ENCODE measurements around the gene LRRC34. TPM values are rescaled to one million over a fixed set of nuclear protein-coding genes. Genes with fewer than 3 reads are reported as not detected.

The LRRC34 gene
- total and polyA plus RNA-seq, 2 experiments from 2014 or later: 0.50 to 0.97 TPM

DNA sequence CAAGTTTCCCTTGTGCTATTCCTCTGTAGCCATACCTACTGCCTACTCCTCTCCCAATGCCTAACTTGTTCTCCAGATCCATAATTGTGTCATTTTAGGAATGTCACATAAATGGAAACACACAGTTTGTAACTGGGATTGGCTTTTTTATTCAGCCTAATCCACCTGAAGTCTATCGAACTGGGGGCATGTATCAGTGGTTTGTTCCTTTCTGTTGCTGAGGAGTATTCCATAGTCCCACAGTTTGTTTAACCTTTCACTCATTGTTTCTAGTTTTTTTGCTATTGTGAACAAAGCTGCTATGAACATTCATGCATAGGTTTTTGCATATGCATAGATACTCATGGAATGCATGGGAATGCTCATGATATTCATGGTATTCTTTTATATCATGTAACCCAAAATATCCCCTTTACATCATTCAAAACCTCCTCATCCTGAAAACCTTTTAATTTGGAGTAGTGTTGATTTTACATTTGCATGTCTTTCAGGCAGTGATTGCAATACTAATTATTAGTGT, 25.9 kb upstream of the LRRC34 start:
- TF ChIP-seq EZH2phosphoT487 (IDR thresholded peaks at IDR 0.05; ENCODE audit: low read depth, severe bottlenecking, unreplicated experiment) (no peak), EZH2 (IDR thresholded peaks at IDR 0.05; ENCODE audit: borderline replicate concordance) (no peak)
- TF ChIP-seq, protein P1, sequence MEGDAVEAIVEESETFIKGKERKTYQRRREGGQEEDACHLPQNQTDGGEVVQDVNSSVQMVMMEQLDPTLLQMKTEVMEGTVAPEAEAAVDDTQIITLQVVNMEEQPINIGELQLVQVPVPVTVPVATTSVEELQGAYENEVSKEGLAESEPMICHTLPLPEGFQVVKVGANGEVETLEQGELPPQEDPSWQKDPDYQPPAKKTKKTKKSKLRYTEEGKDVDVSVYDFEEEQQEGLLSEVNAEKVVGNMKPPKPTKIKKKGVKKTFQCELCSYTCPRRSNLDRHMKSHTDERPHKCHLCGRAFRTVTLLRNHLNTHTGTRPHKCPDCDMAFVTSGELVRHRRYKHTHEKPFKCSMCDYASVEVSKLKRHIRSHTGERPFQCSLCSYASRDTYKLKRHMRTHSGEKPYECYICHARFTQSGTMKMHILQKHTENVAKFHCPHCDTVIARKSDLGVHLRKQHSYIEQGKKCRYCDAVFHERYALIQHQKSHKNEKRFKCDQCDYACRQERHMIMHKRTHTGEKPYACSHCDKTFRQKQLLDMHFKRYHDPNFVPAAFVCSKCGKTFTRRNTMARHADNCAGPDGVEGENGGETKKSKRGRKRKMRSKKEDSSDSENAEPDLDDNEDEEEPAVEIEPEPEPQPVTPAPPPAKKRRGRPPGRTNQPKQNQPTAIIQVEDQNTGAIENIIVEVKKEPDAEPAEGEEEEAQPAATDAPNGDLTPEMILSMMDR (IDR thresholded peaks at IDR 0.05; ENCODE audit: poor library complexity): no peak
- no peaks in the 10 kb centered on the region for H3K9me2 ChIP-seq (replicated peaks; ENCODE audit: insufficient read depth)
- no peak overlapping the region for H2AFZ ChIP-seq
- no peak overlapping the region for H3K4me2 ChIP-seq
- no peaks in the 10 kb centered on the region for H4K20me1 ChIP-seq (ENCODE audit: insufficient read depth, poor library complexity, severe bottlenecking)
- H3K4me3 ChIP-seq: no peak overlapping the region
- no peaks in the 10 kb centered on the region for H3K79me2 ChIP-seq
- no peak for DNase-seq (ENCODE audit: low spot score)
- H3K9me3 ChIP-seq (ENCODE audit: low read depth): no peaks in the 10 kb centered on the region
- no peaks in the 10 kb centered on the region for H3K36me3 ChIP-seq (replicated peaks; ENCODE audit: insufficient read depth, low read depth)
- no peaks in the 10 kb centered on the region for H3K4me1 ChIP-seq (ENCODE audit: insufficient read depth)
- WGBS (ENCODE audit: low lambda C conversion rate, missing lambda C conversion rate): 87% methylated on average over 1 of the region's 1 CpG
- no peak overlapping the region for H3K27ac ChIP-seq
- no peaks in the 10 kb centered on the region for H3K27me3 ChIP-seq

DNA sequence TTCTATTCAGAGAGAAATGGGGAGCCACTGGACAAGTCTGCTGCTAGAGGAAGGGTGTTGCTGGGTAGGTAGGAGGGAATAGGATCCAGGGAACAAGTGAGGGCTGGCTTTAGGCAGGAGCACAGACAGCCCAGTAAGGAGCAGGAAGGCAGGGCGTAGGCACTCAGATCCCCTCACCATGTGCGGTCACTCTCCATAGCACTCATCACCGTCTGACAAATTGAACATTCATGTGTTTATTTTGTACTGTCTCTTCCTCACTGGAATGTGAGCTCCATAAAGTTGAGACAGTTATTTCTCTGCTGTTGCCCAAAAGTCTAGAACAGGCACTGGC, 24.2 kb upstream of the LRRC34 start:
- Histone ChIP-seq H3K9me2 (replicated peaks; ENCODE audit: insufficient read depth) (no peaks in the 10 kb centered on the region), H3K27me3 (no peaks in the 10 kb centered on the region), H3K4me1 (ENCODE audit: insufficient read depth) (no peaks in the 10 kb centered on the region), H3K79me2 (no peaks in the 10 kb centered on the region), H3K36me3 (replicated peaks; ENCODE audit: insufficient read depth, low read depth) (no peaks in the 10 kb centered on the region), H3K4me2 (no peak overlapping the region), H2AFZ (no peak overlapping the region), H4K20me1 (ENCODE audit: insufficient read depth, poor library complexity, severe bottlenecking) (no peaks in the 10 kb centered on the region), H3K9me3 (ENCODE audit: low read depth) (no peaks in the 10 kb centered on the region), H3K27ac (no peak overlapping the region), H3K4me3 (no peak overlapping the region)
- TF ChIP-seq, protein P1 (IDR thresholded peaks at IDR 0.05; ENCODE audit: poor library complexity): no peak
- TF ChIP-seq EZH2 (IDR thresholded peaks at IDR 0.05; ENCODE audit: borderline replicate concordance): no peak
- no peak for TF ChIP-seq EZH2phosphoT487 (IDR thresholded peaks at IDR 0.05; ENCODE audit: low read depth, severe bottlenecking, unreplicated experiment)
- DNase-seq (ENCODE audit: low spot score): no peak
- 62% methylated on average over 3 of the region's 3 CpGs for WGBS (ENCODE audit: low lambda C conversion rate, missing lambda C conversion rate)

DNA sequence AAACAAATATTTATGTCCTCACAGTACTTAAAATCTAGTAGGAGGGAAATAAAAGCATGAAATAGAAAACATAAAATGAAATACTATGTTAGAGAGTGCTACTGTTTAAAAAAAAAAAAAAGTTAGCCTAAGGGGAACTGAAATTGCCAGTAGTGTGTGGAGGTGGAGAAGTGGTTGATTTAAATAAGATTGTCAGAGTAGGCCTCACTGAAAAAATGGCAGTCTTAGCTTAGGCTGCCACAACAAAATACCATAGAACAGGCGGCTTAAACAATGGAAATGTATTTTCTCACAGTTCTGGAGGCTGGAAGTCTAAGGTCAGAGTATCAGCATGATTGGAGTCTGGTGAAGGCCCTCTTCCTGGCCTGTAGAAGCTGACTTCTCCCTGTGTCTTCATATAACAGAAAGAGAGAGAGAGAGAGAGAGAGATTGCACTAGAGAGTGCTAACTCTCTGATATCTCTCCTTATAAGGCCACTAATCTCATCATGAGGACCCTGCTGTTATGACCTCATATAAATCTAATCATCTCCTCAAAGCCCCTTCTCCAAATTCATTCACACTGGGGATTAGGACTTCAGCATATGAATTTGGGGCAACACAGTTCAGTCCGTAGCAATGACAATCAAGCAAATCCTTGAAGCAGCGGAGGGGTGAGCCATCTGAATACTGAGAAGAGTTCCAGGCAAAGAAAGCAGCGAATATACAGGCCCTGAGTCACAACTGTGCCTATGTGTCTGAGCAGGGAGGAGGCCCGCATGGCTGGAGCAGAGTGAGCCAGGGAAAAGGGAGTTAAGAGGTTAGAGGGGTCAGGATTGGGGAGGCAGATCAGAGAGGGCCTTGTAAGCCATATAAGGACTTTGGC, 23.6 kb upstream of the LRRC34 start:
- no peaks in the 10 kb centered on the region for H3K27me3 ChIP-seq
- WGBS (ENCODE audit: low lambda C conversion rate, missing lambda C conversion rate): 70% methylated on average over 5 of the region's 5 CpGs
- TF ChIP-seq EZH2phosphoT487 (IDR thresholded peaks at IDR 0.05; ENCODE audit: low read depth, severe bottlenecking, unreplicated experiment): no peak
- TF ChIP-seq, protein P1 (IDR thresholded peaks at IDR 0.05; ENCODE audit: poor library complexity): no peak
- TF ChIP-seq EZH2 (IDR thresholded peaks at IDR 0.05; ENCODE audit: borderline replicate concordance): no peak
- no peak overlapping the region for H3K4me3 ChIP-seq
- no peak overlapping the region for H3K27ac ChIP-seq
- H3K4me1 ChIP-seq (ENCODE audit: insufficient read depth): no peaks in the 10 kb centered on the region
- no peaks in the 10 kb centered on the region for H3K9me3 ChIP-seq (ENCODE audit: low read depth)
- H4K20me1 ChIP-seq (ENCODE audit: insufficient read depth, poor library complexity, severe bottlenecking): no peaks in the 10 kb centered on the region
- H3K79me2 ChIP-seq: no peaks in the 10 kb centered on the region
- no peak for DNase-seq (ENCODE audit: low spot score)
- no peaks in the 10 kb centered on the region for H3K36me3 ChIP-seq (replicated peaks; ENCODE audit: insufficient read depth, low read depth)
- no peak overlapping the region for H2AFZ ChIP-seq
- no peak overlapping the region for H3K4me2 ChIP-seq
- H3K9me2 ChIP-seq (replicated peaks; ENCODE audit: insufficient read depth): no peaks in the 10 kb centered on the region
